GM12872 (cell line): ENCODE measurements around the gene TM7SF2.

Experiments used
- TF ChIP-seq, protein P1 (sequence below): IDR thresholded peaks from 3 replicates; pipeline ENCODE4 v1.5.1; 2011; ENCODE audit warnings: low read depth, mild to moderate bottlenecking, low read length, moderate library complexity; ENCODE audit not compliant: insufficient read depth

The TM7SF2 gene

DNA sequence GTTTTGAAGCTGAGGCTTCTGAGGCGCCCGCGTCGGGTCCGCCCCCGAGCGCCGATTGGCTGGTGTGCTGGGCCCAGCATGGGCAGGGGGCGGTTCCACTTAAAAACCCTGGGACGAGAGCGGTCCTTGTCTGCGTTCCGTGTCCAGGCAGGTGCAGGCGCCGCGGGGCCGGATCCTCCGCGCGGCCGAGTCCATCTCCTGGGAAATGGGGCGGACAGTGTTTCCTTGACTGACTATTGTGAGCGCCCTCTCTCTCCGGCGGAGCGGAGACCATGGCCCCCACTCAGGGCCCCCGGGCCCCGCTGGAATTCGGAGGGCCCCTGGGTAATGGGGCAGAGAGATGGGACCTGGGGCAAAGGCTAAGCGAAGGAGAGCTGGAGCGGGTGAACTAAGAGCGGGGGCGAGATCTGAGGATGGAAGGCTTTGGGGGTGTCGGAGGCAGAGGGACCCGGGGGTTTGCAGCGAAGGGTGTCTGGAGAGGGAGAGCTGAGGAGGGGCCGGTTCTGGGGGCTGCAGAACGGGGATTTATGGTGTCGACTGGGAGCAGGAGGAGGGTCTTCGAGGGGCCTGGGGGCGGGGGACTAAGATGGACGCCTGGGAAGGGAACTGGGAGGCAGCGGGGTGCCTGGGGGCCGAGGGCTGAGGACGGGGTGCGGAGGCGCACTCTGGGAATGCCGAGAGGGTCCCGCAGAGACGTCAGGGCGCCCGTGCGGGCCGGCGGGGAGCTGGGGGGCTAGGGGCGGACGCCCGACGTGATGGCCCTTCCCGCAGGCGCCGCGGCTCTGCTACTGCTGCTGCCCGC lies at the start of gene TM7SF2:
Gene TM7SF2, plus strand, starts transcription at position 129 of the 802 bp plus-strand sequence. Its CDS starts 144 bp downstream, at position 273.
- TF ChIP-seq, protein P1, sequence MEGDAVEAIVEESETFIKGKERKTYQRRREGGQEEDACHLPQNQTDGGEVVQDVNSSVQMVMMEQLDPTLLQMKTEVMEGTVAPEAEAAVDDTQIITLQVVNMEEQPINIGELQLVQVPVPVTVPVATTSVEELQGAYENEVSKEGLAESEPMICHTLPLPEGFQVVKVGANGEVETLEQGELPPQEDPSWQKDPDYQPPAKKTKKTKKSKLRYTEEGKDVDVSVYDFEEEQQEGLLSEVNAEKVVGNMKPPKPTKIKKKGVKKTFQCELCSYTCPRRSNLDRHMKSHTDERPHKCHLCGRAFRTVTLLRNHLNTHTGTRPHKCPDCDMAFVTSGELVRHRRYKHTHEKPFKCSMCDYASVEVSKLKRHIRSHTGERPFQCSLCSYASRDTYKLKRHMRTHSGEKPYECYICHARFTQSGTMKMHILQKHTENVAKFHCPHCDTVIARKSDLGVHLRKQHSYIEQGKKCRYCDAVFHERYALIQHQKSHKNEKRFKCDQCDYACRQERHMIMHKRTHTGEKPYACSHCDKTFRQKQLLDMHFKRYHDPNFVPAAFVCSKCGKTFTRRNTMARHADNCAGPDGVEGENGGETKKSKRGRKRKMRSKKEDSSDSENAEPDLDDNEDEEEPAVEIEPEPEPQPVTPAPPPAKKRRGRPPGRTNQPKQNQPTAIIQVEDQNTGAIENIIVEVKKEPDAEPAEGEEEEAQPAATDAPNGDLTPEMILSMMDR, result no peak

DNA sequence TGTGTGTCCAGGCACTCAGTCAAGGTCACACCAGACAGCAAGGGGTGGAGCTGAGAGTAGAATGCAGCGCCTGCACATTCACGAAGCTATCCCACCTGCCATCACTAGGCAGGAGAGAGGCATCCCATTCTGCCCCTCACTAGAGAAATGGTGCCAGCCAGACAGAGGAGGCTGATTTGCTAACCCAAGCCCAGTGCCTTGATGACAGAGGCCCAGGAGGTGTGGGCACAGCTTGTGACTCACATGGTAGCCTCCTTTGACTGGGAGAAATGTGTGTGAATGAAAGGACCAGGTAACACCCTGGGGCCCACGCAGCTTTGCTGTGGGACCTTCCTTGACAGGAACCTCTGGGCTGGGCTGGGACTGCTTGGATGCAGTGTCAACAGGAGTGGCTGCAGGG lies 48.1 kb upstream of the TM7SF2 start:
- TF ChIP-seq, protein P1, result no peak

DNA sequence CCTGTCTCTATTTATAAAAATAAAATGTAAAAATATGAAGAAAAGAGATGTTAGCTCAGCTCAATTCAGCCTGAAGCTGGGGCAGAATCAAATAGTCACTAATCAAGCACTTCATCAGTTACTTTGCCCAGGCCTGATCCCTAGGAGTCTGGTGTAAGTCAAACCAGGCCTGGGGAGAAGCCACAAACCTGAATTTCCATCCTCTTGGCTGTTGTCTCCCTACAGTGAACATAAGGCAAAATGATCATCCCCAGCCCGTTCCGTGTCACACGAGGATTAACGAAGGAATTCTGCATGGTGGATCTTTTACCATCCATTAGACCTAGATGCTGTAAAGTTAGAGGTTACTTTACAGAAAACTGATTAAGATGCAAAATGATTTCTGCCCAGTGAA lies 46.8 kb upstream of the TM7SF2 start:
- TF ChIP-seq, protein P1, result no peak

- TF ChIP-seq, protein P1, result no peak
These were observed 45.8 kb upstream of the TM7SF2 start for GRCh38 chr11:65065851-65066250.

GRCh38 chr11:65066315-65066714 lies 45.4 kb upstream of the TM7SF2 start:
- TF ChIP-seq, protein P1, result no peak

DNA sequence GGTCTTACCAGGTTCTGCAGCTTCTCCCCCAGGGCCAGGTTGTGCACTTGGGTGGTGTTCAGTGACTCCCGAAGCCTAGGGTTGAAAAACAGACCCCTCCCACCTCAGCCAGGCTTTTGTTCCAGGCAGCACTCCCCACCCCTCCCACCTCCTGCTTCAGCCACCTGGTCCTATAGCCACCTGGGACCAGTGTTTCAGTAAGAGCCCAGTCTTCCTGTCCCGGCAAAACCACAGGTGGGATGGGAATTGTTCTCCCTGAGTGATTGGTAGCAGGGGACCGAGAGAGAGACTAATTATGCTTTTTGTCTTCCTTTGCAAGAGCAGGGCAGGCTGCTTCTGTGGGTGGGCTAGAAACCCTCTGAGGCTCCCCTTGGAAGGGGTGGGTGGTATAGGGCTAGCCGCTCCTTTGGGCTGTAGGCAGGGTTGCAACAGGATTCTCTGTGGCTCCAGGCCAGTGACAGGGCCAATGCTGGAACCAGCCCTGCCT lies 44.8 kb upstream of the TM7SF2 start:
- TF ChIP-seq, protein P1, result no peak

GRCh38 chr11:65067446-65067845 lies 44.2 kb upstream of the TM7SF2 start:
- TF ChIP-seq, protein P1, result no peak
